Endodermal cell (in vitro differentiated cells): Measurements from ENCODE around the gene USP54. TPM values are rescaled to one million over a fixed set of nuclear protein-coding genes. Genes with fewer than 3 reads are reported as not detected.
A peak's percentile ranks its signal among the peaks of the same experiment; 100 is the strongest.

Experiments
- DNase-seq: peaks from one replicate; pipeline ENCODE4 v3.0.0-alpha.2; 2017
- H3K27ac ChIP-seq: 2 replicates; pipeline ENCODE4 v1.5.1; 2013; ENCODE audit warnings: mild to moderate bottlenecking, low read depth, low read length, moderate library complexity
- H3K27me3 ChIP-seq: 2 replicates; pipeline ENCODE4 v1.6.1; 2013; ENCODE audit warnings: mild to moderate bottlenecking, low read length, moderate library complexity; ENCODE audit not compliant: insufficient read depth, control insufficient read depth, poor library complexity, severe bottlenecking
- H3K36me3 ChIP-seq: 2 replicates; pipeline ENCODE4 v1.7.0; 2013; ENCODE audit warnings: mild to moderate bottlenecking, low read length, moderate library complexity; ENCODE audit not compliant: control insufficient read depth, insufficient read depth
- H3K4me1 ChIP-seq: one replicate; pipeline ENCODE4 v1.7.0; 2013; ENCODE audit warnings: low read length; ENCODE audit not compliant: control insufficient read depth, insufficient read depth
- H3K4me3 ChIP-seq: 2 replicates; pipeline ENCODE4 v1.5.1; 2013; ENCODE audit warnings: mild to moderate bottlenecking, low read length, moderate library complexity
- H3K9ac ChIP-seq: 2 replicates; pipeline ENCODE4 v1.6.1; 2013; ENCODE audit warnings: mild to moderate bottlenecking, low read length, moderate library complexity; ENCODE audit not compliant: poor library complexity, severe bottlenecking; ENCODE audit errors: extremely low read depth
- H3K9me3 ChIP-seq: 2 replicates; pipeline ENCODE4 v1.6.1; 2013; ENCODE audit warnings: mild to moderate bottlenecking, low read length, moderate library complexity; ENCODE audit not compliant: control insufficient read depth
- H3K27ac Mint-ChIP-seq: 2 replicates; pipeline ENCODE4 v1.8.0; 2020; ENCODE audit warnings: mixed read lengths
- H3K27me3 Mint-ChIP-seq: 2 replicates; pipeline ENCODE4 v1.8.0; 2021; ENCODE audit warnings: mild to moderate bottlenecking, mixed read lengths; ENCODE audit not compliant: insufficient read depth
- H3K36me3 Mint-ChIP-seq: 2 replicates; pipeline ENCODE4 v1.8.0; 2020; ENCODE audit warnings: low read depth, mixed read lengths
- H3K4me1 Mint-ChIP-seq: 2 replicates; pipeline ENCODE4 v1.8.0; 2020; ENCODE audit warnings: mixed read lengths
- H3K4me3 Mint-ChIP-seq: 2 replicates; pipeline ENCODE4 v1.8.0; 2020; ENCODE audit warnings: mild to moderate bottlenecking, moderate library complexity, mixed read lengths
- H3K9me3 Mint-ChIP-seq: 2 replicates; pipeline ENCODE4 v1.8.0; 2020; ENCODE audit warnings: mild to moderate bottlenecking, mixed read lengths
- WGBS, 2 experiments: methylation state at CpG; one replicate each; pipeline versions ENCODE4 v1.1.5 to v1.1.7; 2013; ENCODE audit warnings: missing lambda C conversion rate in 2 of 2, mixed read lengths in 1 of 2; ENCODE audit not compliant: insufficient coverage in 1 of 2, insufficient read length in 1 of 2; 5-methylcytosine and 5-hydroxymethylcytosine counted together
- total RNA-seq, 2 donors: library from RNA; stranded (reverse); fragmentation: NEBNext Ultra II Directional in 1 of 2; extraction: Animal tissue kit (Norgen Biotek cat#: 25700) in 1 of 2; gene quantifications; 2 replicates in 1 of 2; 3 replicates in 1 of 2; pipeline ENCODE4 v1.2.1, GENCODE V29; 2021
- TF ChIP-seq, protein P1 (sequence below): fragments of 200-600 bp; sonication (generic); conservative IDR thresholded peaks from 2 replicates; pipeline ENCODE4 v1.5.0; 2021; ENCODE audit warnings: antibody characterized with exemption, mild to moderate bottlenecking

Gene USP54
- total RNA-seq, 2 donors from 2014 or later: 89.5 to 110 TPM

DNA sequence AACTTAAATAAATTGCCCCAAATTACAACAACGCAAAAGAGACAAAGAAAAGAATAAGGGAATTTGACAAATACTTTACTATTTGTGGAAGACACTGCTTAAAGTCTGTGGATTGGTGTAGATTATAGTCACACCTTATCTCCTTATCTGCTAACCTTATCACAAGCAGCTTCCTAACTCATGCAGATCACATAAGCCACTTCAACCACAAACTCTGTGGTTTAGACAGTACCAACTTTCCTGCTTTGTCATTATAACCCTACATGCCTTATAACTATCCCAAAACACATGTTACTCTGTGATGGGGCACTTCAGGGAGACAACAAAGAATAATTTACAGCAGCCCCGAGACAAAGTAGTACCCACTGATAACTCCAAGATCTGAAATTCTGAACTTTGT is 53.9 kb downstream of the USP54 start:
- WGBS, 2 experiments: 69% methylated on average over 1 of the region's 2 CpGs; no CpG with 5 or more reads in 1 of the 2 experiments
- peaks cover 69% of the 10 kb centered on the region for H3K36me3 Mint-ChIP-seq

DNA sequence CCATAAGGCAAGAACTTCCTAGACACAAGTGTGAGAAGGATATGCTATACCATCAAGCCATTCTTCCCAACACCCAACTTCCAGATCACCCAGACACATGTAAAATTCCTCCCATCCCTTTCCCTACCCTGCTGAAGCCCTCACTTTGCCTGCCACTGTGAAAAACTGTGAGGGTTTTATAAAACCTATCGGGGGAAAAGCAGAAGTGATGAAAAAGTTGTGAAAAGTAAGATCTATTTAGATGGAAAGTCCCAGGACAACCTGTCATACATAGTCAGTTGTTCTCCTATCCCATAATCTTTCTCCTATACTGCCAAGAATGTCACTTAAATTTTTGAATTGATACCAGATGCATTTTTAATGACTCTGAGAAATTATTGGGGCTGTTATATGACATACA is 56.3 kb downstream of the USP54 start:
- no peaks in the 10 kb centered on the region for H3K27me3 ChIP-seq
- H3K27ac Mint-ChIP-seq: no peak overlapping the region
- TF ChIP-seq, protein P1, sequence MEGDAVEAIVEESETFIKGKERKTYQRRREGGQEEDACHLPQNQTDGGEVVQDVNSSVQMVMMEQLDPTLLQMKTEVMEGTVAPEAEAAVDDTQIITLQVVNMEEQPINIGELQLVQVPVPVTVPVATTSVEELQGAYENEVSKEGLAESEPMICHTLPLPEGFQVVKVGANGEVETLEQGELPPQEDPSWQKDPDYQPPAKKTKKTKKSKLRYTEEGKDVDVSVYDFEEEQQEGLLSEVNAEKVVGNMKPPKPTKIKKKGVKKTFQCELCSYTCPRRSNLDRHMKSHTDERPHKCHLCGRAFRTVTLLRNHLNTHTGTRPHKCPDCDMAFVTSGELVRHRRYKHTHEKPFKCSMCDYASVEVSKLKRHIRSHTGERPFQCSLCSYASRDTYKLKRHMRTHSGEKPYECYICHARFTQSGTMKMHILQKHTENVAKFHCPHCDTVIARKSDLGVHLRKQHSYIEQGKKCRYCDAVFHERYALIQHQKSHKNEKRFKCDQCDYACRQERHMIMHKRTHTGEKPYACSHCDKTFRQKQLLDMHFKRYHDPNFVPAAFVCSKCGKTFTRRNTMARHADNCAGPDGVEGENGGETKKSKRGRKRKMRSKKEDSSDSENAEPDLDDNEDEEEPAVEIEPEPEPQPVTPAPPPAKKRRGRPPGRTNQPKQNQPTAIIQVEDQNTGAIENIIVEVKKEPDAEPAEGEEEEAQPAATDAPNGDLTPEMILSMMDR: no peak
- no peak for DNase-seq
- no peaks in the 10 kb centered on the region for H3K27me3 Mint-ChIP-seq
- peaks cover 17% of the 10 kb centered on the region for H3K4me1 ChIP-seq
- peaks cover 48% of the 10 kb centered on the region for H3K36me3 ChIP-seq
- no peak overlapping the region for H3K9ac ChIP-seq
- no peaks in the 10 kb centered on the region for H3K9me3 Mint-ChIP-seq
- no peak overlapping the region for H3K4me3 Mint-ChIP-seq
- H3K36me3 Mint-ChIP-seq: peaks cover 54% of the 10 kb centered on the region
- H3K9me3 ChIP-seq: no peaks in the 10 kb centered on the region
- H3K4me1 Mint-ChIP-seq: peaks cover 25% of the 10 kb centered on the region
- H3K27ac ChIP-seq: no peak overlapping the region
- no peak overlapping the region for H3K4me3 ChIP-seq
- WGBS, 2 experiments: 80% methylated on average over 1 of the region's 1 CpG; no CpG with 5 or more reads in 1 of the 2 experiments

More for the DNA sequence above, 53.9 kb downstream of the USP54 start:
- H3K4me1 ChIP-seq: peaks cover 17% of the 10 kb centered on the region
- H3K36me3 ChIP-seq: peaks cover 64% of the 10 kb centered on the region
- no peaks in the 10 kb centered on the region for H3K9me3 Mint-ChIP-seq
- no peak overlapping the region for H3K4me3 Mint-ChIP-seq
- peak overlapping the region; percentile 33 for H3K27ac ChIP-seq
- H3K9me3 ChIP-seq: no peaks in the 10 kb centered on the region
- H3K4me1 Mint-ChIP-seq: peaks cover 20% of the 10 kb centered on the region
- peak overlapping the region; percentile 79 for H3K27ac Mint-ChIP-seq
- peak overlapping the region; percentile 28 for H3K9ac ChIP-seq
- no peaks in the 10 kb centered on the region for H3K27me3 Mint-ChIP-seq
- H3K4me3 ChIP-seq: peak overlapping the region; percentile 34
- no peak for DNase-seq
- no peaks in the 10 kb centered on the region for H3K27me3 ChIP-seq
- TF ChIP-seq, protein P1: no peak

DNA sequence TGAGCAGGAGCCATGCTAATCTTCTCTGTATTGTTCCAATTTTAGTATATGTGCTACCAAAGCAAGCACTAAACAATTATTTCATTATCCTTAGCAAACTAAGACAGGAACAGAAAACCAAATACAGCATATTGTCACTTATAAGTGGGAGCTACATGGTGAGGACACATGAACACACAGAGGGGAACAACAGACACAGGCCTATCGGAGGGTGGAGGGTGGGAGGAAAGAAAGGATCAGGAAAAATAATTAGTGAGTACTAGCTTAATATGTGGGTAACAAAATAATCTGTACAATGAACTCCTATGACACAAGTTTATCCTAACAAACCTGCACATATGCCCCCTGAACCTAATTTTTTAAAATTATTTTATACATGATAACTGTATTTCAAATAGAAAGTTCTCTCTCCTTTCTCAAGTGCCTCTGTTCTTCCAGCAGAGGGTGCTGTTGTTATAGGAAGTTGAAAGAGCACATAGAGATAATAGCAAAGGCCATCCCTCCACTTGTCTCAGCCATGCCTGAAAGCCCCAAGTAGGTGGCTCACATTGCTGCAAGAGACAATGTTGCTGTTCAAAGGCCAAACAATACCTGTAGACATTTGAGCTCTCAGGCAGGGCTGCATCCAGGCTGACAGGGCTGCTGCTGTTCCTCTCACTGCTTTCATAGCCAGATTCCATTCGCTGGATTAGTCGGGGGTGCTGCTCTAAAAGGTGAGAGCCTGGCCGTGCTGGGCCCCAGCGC is 61.9 kb downstream of the USP54 start:
- no peaks in the 10 kb centered on the region for H3K27me3 Mint-ChIP-seq
- peaks cover 10% of the 10 kb centered on the region for H3K4me1 Mint-ChIP-seq
- Histone ChIP-seq H3K36me3 (peaks cover 60% of the 10 kb centered on the region), H3K4me3 (no peak overlapping the region), H3K9me3 (no peaks in the 10 kb centered on the region), H3K27ac (no peak overlapping the region), H3K4me1 (no peaks in the 10 kb centered on the region), H3K27me3 (no peaks in the 10 kb centered on the region), H3K9ac (no peak overlapping the region)
- TF ChIP-seq, protein P1: peak; percentile 96
- H3K27ac Mint-ChIP-seq: peak overlapping the region; percentile 62
- 89 to 97% methylated on average over 5 of the region's 5 CpGs for WGBS, 2 experiments
- H3K9me3 Mint-ChIP-seq: no peaks in the 10 kb centered on the region
- peak; percentile 84 for DNase-seq
- peaks cover 53% of the 10 kb centered on the region for H3K36me3 Mint-ChIP-seq
- H3K4me3 Mint-ChIP-seq: no peak overlapping the region
